HepG2 (cell line): ENCODE data around the gene FLYWCH1. TPM values are rescaled to one million over a fixed set of nuclear protein-coding genes. Genes with fewer than 3 reads are reported as not detected.
A peak's percentile ranks its signal among the peaks of the same experiment; 100 is the strongest.

Source experiments
- CREB1 ChIP-seq, 2 experiments: fragments of 450-650 bp in 1 of 2; IDR thresholded peaks; 2 replicates each; pipeline ENCODE4 v1.6.1; 2016 to 2017; ENCODE audit warnings: control low read depth in 1 of 2, mild to moderate bottlenecking in 1 of 2, missing compliant biosample characterization in 1 of 2, missing genetic modification characterization in 1 of 2
- KLF12 ChIP-seq: sonication (generic); formaldehyde crosslinking; IDR thresholded peaks from 2 replicates; pipeline ENCODE4 v1.4.0; 2020; ENCODE audit warnings: missing genetic modification reagents, borderline replicate concordance
- MTA3 ChIP-seq: sonication (generic); formaldehyde crosslinking; IDR thresholded peaks from 2 replicates; pipeline ENCODE4 v1.4.0; 2020; ENCODE audit warnings: missing genetic modification reagents
- PHF8 ChIP-seq: sonication (generic); formaldehyde crosslinking; IDR thresholded peaks from 2 replicates; pipeline ENCODE4 v1.5.0; 2020; ENCODE audit warnings: missing genetic modification reagents
- RAD51 ChIP-seq: fragments of 450-650 bp; IDR thresholded peaks from 2 replicates; pipeline ENCODE4 v1.6.1; 2016; ENCODE audit warnings: borderline replicate concordance
- SP5 ChIP-seq: IDR thresholded peaks from 2 replicates; pipeline ENCODE4 v1.6.1; 2016; ENCODE audit warnings: low read depth, borderline replicate concordance
- TAF1 ChIP-seq: sonication (generic); formaldehyde crosslinking; IDR thresholded peaks from 2 replicates; pipeline ENCODE4 v1.4.0; 2020; ENCODE audit warnings: missing genetic modification reagents
- TMF1 ChIP-seq: sonication (generic); formaldehyde crosslinking; IDR thresholded peaks from 2 replicates; pipeline ENCODE4 v1.8.1; 2022; ENCODE audit warnings: low read depth, missing genetic modification reagents
- ZKSCAN1 ChIP-seq: fragments of 150-350 bp; IDR thresholded peaks from 2 replicates; pipeline ENCODE4 v1.6.1; 2014; ENCODE audit warnings: low read length
- ZNF30 ChIP-seq: sonication (generic); formaldehyde crosslinking; IDR thresholded peaks from 2 replicates; pipeline ENCODE4 v1.5.0; 2020; ENCODE audit warnings: mild to moderate bottlenecking, missing genetic modification reagents
- ZNF619 ChIP-seq: sonication (generic); formaldehyde crosslinking; IDR thresholded peaks from 2 replicates; pipeline ENCODE4 v1.4.0; 2020; ENCODE audit warnings: mild to moderate bottlenecking, missing genetic modification reagents
- ZNF746 ChIP-seq: sonication (generic); formaldehyde crosslinking; IDR thresholded peaks from 2 replicates; pipeline ENCODE4 v1.8.0; 2022; ENCODE audit warnings: mild to moderate bottlenecking, missing genetic modification reagents
- polyA plus RNA-seq, 8 experiments: library from polyadenylated mRNA; depleted of rRNA in 3 of 8; stranded (reverse) in 7 of 8; unstranded in 1 of 8; fragments of >200 nt; fragmentation: Illumina TruSeq in 4 of 8; extraction: Trizol in 4 of 8; gene quantifications; 2 replicates each; pipeline versions ENCODE4 v1.2.1 to v1.2.3, GENCODE V29; 2011 to 2016; ENCODE audit warnings: low read depth in 4 of 8, missing spikeins in 1 of 8, mixed read lengths in 1 of 8; ENCODE audit not compliant: insufficient read depth in 1 of 8
- total RNA-seq, 5 experiments: library from RNA; depleted of rRNA; stranded (reverse); fragments of >200 nt; fragmentation: Illumina TruSeq; extraction: Trizol; gene quantifications; 2 replicates each; pipeline ENCODE4 v1.2.3, GENCODE V29; 2016; ENCODE audit warnings: low read depth in 1 of 5
- TF ChIP-seq, protein P1 (sequence below): sonication (generic); formaldehyde crosslinking; IDR thresholded peaks from 2 replicates; pipeline ENCODE4 v1.8.1; 2023; ENCODE audit warnings: mild to moderate bottlenecking, missing genetic modification reagents
- TF ChIP-seq, protein P2 (sequence below): sonication (generic); formaldehyde crosslinking; IDR thresholded peaks from 2 replicates; pipeline ENCODE4 v1.5.0; 2020; ENCODE audit warnings: missing genetic modification reagents
- TF ChIP-seq, protein P3 (sequence below): sonication (generic); formaldehyde crosslinking; IDR thresholded peaks from 2 replicates; pipeline ENCODE4 v1.4.0; 2020; ENCODE audit warnings: missing genetic modification reagents
- TF ChIP-seq, protein P4 (sequence below): sonication (generic); formaldehyde crosslinking; IDR thresholded peaks from 2 replicates; pipeline ENCODE4 v1.5.1; 2020; ENCODE audit warnings: missing genetic modification reagents, mild to moderate bottlenecking, borderline replicate concordance
- TF ChIP-seq, protein P5 (sequence below): sonication (generic); formaldehyde crosslinking; IDR thresholded peaks from 2 replicates; pipeline ENCODE4 v1.8.0; 2022; ENCODE audit warnings: missing genetic modification reagents, low read depth, mild to moderate bottlenecking, borderline replicate concordance
- TF ChIP-seq, protein P6 (sequence below): fragments of 450-650 bp; IDR thresholded peaks from 2 replicates; pipeline ENCODE4 v1.6.1; 2016
- TF ChIP-seq, protein P7 (sequence below): sonication (generic); formaldehyde crosslinking; IDR thresholded peaks from 2 replicates; pipeline ENCODE4 v1.5.1; 2020; ENCODE audit warnings: missing genetic modification reagents, mild to moderate bottlenecking, borderline replicate concordance

FLYWCH1 gene
- total and polyA plus RNA-seq, 2 of the 13 experiments (the other 11 are each of a cell fraction or from before 2014, with no cell fraction given): 7.3 to 12.4 TPM

DNA sequence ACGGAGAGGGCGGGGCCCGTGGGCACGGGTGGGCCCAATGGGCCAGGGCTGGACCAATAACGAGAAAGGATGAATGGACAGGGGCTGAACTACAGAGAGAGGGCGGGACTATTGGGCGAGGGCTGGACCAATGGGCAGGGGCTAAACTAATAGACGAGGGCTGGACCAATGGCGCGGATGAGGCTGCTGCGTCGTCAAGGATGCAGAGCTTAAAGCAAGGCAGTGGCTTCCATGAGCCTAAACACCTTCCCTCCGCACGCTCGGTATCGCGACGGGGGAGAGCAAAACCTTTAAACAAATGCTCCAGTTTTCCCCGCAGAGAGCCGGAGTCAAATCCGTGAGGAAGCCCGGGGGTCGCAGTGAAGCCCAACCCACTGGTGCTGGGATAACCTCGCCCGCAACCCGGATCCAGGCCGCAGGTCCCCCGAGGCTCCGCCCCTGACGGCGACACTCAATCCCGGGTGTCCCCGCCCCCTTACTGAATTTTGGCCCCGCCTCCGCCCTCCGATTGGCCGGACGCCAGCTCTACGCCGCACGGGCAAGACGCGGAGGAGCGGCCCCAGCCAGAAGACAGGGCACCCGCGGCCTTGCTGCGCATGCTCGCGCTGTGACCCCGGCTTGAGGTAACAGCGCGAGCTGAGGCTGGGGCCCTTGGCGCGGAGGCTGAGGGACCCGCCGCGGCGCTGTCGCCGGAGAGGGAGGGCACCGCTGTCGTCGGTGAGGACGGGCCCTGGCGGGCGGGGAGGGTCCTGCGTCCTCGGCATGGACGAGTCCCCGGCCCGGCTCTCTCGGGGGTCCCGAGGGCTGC, 28.9 kb upstream of the FLYWCH1 start, which contains the start of gene FLYWCH2 (continued):
- TF ChIP-seq, protein P1, sequence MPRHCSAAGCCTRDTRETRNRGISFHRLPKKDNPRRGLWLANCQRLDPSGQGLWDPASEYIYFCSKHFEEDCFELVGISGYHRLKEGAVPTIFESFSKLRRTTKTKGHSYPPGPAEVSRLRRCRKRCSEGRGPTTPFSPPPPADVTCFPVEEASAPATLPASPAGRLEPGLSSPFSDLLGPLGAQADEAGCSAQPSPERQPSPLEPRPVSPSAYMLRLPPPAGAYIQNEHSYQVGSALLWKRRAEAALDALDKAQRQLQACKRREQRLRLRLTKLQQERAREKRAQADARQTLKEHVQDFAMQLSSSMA: 0 out of 2 replicates have a peak, but pooled peaks have one; percentile 43
- TF ChIP-seq, protein P2, sequence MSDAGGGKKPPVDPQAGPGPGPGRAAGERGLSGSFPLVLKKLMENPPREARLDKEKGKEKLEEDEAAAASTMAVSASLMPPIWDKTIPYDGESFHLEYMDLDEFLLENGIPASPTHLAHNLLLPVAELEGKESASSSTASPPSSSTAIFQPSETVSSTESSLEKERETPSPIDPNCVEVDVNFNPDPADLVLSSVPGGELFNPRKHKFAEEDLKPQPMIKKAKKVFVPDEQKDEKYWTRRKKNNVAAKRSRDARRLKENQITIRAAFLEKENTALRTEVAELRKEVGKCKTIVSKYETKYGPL (CRISPR knock-in tag): no peak
- TF ChIP-seq ZNF746: no peak
- TF ChIP-seq, protein P3, sequence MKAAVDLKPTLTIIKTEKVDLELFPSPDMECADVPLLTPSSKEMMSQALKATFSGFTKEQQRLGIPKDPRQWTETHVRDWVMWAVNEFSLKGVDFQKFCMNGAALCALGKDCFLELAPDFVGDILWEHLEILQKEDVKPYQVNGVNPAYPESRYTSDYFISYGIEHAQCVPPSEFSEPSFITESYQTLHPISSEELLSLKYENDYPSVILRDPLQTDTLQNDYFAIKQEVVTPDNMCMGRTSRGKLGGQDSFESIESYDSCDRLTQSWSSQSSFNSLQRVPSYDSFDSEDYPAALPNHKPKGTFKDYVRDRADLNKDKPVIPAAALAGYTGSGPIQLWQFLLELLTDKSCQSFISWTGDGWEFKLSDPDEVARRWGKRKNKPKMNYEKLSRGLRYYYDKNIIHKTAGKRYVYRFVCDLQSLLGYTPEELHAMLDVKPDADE (CRISPR knock-in tag): no peak
- TF ChIP-seq TMF1 (CRISPR knock-in tag): no peak
- no peak for TF ChIP-seq ZNF619 (CRISPR knock-in tag)
- TF ChIP-seq CREB1 (IDR thresholded peaks at IDR 0.05): peak; percentile 30; the same call in 1 of the 2 replicates
- no peak; the same call in 1 of the 2 replicates for TF ChIP-seq CREB1 (CRISPR knock-in tag; IDR thresholded peaks at IDR 0.05)
- TF ChIP-seq, protein P4, sequence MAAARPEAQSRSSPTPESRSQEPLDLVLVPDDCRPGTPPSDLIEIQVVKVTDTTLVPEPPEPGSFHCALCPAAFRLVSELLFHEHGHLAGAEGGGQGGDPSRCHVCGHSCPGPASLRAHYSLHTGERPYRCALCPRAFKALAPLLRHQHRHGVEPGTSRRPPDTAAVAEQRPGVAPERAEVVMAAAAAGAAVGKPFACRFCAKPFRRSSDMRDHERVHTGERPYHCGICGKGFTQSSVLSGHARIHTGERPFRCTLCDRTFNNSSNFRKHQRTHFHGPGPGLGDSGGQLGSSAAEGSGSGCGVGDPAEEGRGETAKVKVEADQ (CRISPR knock-in tag): 0 out of 2 replicates have a peak, but pooled peaks have one; percentile 62
- no peak for TF ChIP-seq KLF12 (CRISPR knock-in tag)
- TF ChIP-seq SP5 (CRISPR knock-in tag): 0 out of 2 replicates have a peak, but pooled peaks have one; percentile 37
- peak; percentile 95 for TF ChIP-seq TAF1 (CRISPR knock-in tag)
- TF ChIP-seq ZNF30 (CRISPR knock-in tag): no peak
- TF ChIP-seq, protein P5, sequence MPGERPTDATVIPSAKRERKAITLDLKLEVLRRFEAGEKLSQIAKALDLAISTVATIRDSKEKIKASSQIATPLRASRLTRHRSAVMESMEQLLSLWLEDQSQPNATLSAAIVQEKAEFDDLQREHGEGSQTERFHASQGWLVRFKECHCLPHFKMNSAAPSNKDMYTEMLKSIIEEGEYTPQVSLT (CRISPR knock-in tag): no peak; the same call in 1 of the 2 replicates
- TF ChIP-seq, protein P6, sequence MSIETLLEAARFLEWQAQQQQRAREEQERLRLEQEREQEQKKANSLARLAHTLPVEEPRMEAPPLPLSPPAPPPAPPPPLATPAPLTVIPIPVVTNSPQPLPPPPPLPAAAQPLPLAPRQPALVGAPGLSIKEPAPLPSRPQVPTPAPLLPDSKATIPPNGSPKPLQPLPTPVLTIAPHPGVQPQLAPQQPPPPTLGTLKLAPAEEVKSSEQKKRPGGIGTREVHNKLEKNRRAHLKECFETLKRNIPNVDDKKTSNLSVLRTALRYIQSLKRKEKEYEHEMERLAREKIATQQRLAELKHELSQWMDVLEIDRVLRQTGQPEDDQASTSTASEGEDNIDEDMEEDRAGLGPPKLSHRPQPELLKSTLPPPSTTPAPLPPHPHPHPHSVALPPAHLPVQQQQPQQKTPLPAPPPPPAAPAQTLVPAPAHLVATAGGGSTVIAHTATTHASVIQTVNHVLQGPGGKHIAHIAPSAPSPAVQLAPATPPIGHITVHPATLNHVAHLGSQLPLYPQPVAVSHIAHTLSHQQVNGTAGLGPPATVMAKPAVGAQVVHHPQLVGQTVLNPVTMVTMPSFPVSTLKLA: no peak
- peak; percentile 76 for TF ChIP-seq PHF8 (CRISPR knock-in tag)
- TF ChIP-seq MTA3 (CRISPR knock-in tag): no peak
- no peak for TF ChIP-seq ZKSCAN1
- TF ChIP-seq RAD51: no peak
- TF ChIP-seq, protein P7, sequence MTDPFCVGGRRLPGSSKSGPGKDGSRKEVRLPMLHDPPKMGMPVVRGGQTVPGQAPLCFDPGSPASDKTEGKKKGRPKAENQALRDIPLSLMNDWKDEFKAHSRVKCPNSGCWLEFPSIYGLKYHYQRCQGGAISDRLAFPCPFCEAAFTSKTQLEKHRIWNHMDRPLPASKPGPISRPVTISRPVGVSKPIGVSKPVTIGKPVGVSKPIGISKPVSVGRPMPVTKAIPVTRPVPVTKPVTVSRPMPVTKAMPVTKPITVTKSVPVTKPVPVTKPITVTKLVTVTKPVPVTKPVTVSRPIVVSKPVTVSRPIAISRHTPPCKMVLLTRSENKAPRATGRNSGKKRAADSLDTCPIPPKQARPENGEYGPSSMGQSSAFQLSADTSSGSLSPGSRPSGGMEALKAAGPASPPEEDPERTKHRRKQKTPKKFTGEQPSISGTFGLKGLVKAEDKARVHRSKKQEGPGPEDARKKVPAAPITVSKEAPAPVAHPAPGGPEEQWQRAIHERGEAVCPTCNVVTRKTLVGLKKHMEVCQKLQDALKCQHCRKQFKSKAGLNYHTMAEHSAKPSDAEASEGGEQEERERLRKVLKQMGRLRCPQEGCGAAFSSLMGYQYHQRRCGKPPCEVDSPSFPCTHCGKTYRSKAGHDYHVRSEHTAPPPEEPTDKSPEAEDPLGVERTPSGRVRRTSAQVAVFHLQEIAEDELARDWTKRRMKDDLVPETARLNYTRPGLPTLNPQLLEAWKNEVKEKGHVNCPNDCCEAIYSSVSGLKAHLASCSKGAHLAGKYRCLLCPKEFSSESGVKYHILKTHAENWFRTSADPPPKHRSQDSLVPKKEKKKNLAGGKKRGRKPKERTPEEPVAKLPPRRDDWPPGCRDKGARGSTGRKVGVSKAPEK: no peak
